ENCODE data around the gene KANSL1. TPM values are rescaled to one million over a fixed set of nuclear protein-coding genes. Genes with fewer than 3 reads are reported as not detected.
A peak's percentile ranks its signal among the peaks of the same experiment; 100 is the strongest.

Gene KANSL1
- total and polyA plus RNA-seq, 2 experiments from 2014 or later = 49.0 to 206 TPM

DNA sequence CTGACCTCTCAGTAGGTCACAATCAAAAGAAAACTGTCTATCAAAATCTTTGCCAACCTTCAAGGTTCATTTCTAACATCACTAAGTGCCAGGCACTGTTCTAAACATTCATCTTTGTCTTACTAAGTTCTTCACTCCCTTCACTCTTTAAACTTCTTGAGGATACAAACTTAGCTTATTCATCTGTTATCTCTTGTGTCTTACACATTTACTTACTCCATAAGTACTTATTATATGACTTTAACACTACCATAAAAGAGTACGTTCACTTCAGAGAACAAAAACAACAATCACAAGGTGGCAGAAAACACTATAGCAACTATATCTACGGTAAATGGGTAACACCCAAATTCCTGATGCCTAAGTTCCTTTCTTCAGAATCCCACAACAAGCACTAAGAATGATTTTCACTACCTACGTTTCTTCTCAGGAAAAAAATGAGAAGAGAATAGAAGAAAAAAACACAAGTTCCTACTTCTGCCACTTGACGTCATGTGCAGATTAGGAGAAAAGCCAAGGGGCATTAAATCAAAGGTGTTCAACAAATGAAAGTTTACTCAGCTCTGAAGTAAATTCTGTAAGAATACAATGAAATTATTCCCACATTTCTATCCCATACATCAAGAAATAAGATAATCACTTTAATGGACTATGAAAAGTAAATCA lies 29.2 kb downstream of the KANSL1 start:
- Histone ChIP-seq H3K27me3 (ENCODE audit: insufficient read depth) (no peaks in the 10 kb centered on the region), H3K4me1 (ENCODE audit: insufficient read depth) (peaks cover 64% of the 10 kb centered on the region), H3K9me2 (ENCODE audit: insufficient read depth) (no peaks in the 10 kb centered on the region), H3K27ac (ENCODE audit: low read depth) (no peak overlapping the region), H2AFZ (no peak overlapping the region), H3F3A (replicated peaks; ENCODE audit: low read depth) (no peaks in the 10 kb centered on the region), H3K4me2 (no peak overlapping the region), H3K36me3 (ENCODE audit: insufficient read depth) (no peaks in the 10 kb centered on the region), H3K4me3 (no peak overlapping the region), H4K20me1 (replicated peaks; ENCODE audit: insufficient read depth) (peaks cover 92% of the 10 kb centered on the region), H3K79me2 (replicated peaks; ENCODE audit: insufficient read depth) (peaks cover 100% of the 10 kb centered on the region)
- Mint-ChIP-seq H3K9me3 (no peaks in the 10 kb centered on the region), H3K4me1 (peaks cover 62% of the 10 kb centered on the region), H3K36me3 (ENCODE audit: low read depth) (peaks cover 16% of the 10 kb centered on the region; the same call in 2 of the 3 replicates), H3K4me3 (no peak overlapping the region), H3K27me3 (ENCODE audit: insufficient read depth, low read depth, poor library complexity) (no peaks in the 10 kb centered on the region), H3K27ac (no peak overlapping the region)
- ATAC-seq (no peak), DNase-seq (ENCODE audit: low spot score) (no peak)
- TF ChIP-seq ZNF331 (CRISPR knock-in tag; IDR thresholded peaks at IDR 0.05; ENCODE audit: low read depth) = no peak
- TF ChIP-seq EZH2 (IDR thresholded peaks at IDR 0.05; ENCODE audit: low read depth, unreplicated experiment) = no peak
- TF ChIP-seq CREB1 (CRISPR knock-in tag; IDR thresholded peaks at IDR 0.05; ENCODE audit: low read depth) = no peak

GRCh38 chr17:46163316-46163715 lies 29.9 kb downstream of the KANSL1 start:
- H3F3A ChIP-seq (replicated peaks; ENCODE audit: low read depth) = no peaks in the 10 kb centered on the region
- no peaks in the 10 kb centered on the region for H3K27me3 ChIP-seq (ENCODE audit: insufficient read depth)
- DNase-seq (ENCODE audit: low spot score) (no peak), ATAC-seq (no peak)
- no peaks in the 10 kb centered on the region for H3K9me2 ChIP-seq (ENCODE audit: insufficient read depth)
- Mint-ChIP-seq H3K4me1 (peaks cover 62% of the 10 kb centered on the region), H3K36me3 (ENCODE audit: low read depth) (peaks cover 11% of the 10 kb centered on the region; the same call in 2 of the 3 replicates), H3K4me3 (no peak overlapping the region), H3K9me3 (no peaks in the 10 kb centered on the region), H3K27ac (no peak overlapping the region), H3K27me3 (ENCODE audit: insufficient read depth, low read depth, poor library complexity) (no peaks in the 10 kb centered on the region)
- H3K4me2 ChIP-seq = 0 out of 2 replicates have a peak overlapping the region, but pooled peaks have one; percentile 8
- no peaks in the 10 kb centered on the region for H3K36me3 ChIP-seq (ENCODE audit: insufficient read depth)
- no peak overlapping the region for H3K4me3 ChIP-seq
- TF ChIP-seq ZNF331 (CRISPR knock-in tag; IDR thresholded peaks at IDR 0.05; ENCODE audit: low read depth) = no peak
- TF ChIP-seq JUNB (IDR thresholded peaks at IDR 0.05; ENCODE audit: unreplicated experiment) = no peak
- TF ChIP-seq, protein P1, sequence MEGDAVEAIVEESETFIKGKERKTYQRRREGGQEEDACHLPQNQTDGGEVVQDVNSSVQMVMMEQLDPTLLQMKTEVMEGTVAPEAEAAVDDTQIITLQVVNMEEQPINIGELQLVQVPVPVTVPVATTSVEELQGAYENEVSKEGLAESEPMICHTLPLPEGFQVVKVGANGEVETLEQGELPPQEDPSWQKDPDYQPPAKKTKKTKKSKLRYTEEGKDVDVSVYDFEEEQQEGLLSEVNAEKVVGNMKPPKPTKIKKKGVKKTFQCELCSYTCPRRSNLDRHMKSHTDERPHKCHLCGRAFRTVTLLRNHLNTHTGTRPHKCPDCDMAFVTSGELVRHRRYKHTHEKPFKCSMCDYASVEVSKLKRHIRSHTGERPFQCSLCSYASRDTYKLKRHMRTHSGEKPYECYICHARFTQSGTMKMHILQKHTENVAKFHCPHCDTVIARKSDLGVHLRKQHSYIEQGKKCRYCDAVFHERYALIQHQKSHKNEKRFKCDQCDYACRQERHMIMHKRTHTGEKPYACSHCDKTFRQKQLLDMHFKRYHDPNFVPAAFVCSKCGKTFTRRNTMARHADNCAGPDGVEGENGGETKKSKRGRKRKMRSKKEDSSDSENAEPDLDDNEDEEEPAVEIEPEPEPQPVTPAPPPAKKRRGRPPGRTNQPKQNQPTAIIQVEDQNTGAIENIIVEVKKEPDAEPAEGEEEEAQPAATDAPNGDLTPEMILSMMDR (conservative IDR thresholded peaks at IDR 0.05; ENCODE audit: low read depth in 2 of 2) = no peak
- no peak for TF ChIP-seq STAT1 (IDR thresholded peaks at IDR 0.05; ENCODE audit: unreplicated experiment)
- no peak for TF ChIP-seq ZNF114 (CRISPR knock-in tag; IDR thresholded peaks at IDR 0.05)
- TF ChIP-seq POLR2AphosphoS5 (IDR thresholded peaks at IDR 0.05; ENCODE audit: low read depth) = no peak
- TF ChIP-seq REST (IDR thresholded peaks at IDR 0.05; ENCODE audit: unreplicated experiment) = no peak
- no peak for TF ChIP-seq NANOG (IDR thresholded peaks at IDR 0.05; ENCODE audit: borderline replicate concordance)
- no peak overlapping the region for H3K27ac ChIP-seq (ENCODE audit: low read depth)
- H3K79me2 ChIP-seq (replicated peaks; ENCODE audit: insufficient read depth) = peaks cover 100% of the 10 kb centered on the region
- peaks cover 67% of the 10 kb centered on the region for H3K4me1 ChIP-seq (ENCODE audit: insufficient read depth)
- no peak overlapping the region for H2AFZ ChIP-seq
- H4K20me1 ChIP-seq (replicated peaks; ENCODE audit: insufficient read depth) = peaks cover 92% of the 10 kb centered on the region
